HepG2 (cell line): ENCODE results near the gene NPAS2. TPM values are rescaled to one million over a fixed set of nuclear protein-coding genes. Genes with fewer than 3 reads are reported as not detected.

ENCODE experiments used
- BORCS8-MEF2B ChIP-seq: sonication (generic); formaldehyde crosslinking; IDR thresholded peaks from 2 replicates; pipeline ENCODE4 v1.8.0; 2022; ENCODE audit warnings: mild to moderate bottlenecking, missing genetic modification reagents
- DRAP1 ChIP-seq: IDR thresholded peaks from 2 replicates; pipeline ENCODE4 v1.6.1; 2016; ENCODE audit warnings: missing genetic modification reagents, missing compliant biosample characterization
- GATAD1 ChIP-seq: IDR thresholded peaks from 2 replicates; pipeline ENCODE4 v1.6.1; 2016; ENCODE audit warnings: missing genetic modification reagents, missing compliant biosample characterization
- IRF1 ChIP-seq: sonication (generic); formaldehyde crosslinking; IDR thresholded peaks from 2 replicates; pipeline ENCODE4 v1.4.0; 2020; ENCODE audit warnings: low read depth, mild to moderate bottlenecking, missing genetic modification reagents
- KDM2A ChIP-seq: sonication (generic); formaldehyde crosslinking; IDR thresholded peaks from 2 replicates; pipeline ENCODE4 v1.4.0; 2020; ENCODE audit warnings: low read depth, missing genetic modification reagents, borderline replicate concordance
- NR2F2 ChIP-seq: IDR thresholded peaks from 2 replicates; pipeline ENCODE4 v1.6.1; 2012; ENCODE audit warnings: low read depth, inconsistent platforms, borderline replicate concordance
- PAF1 ChIP-seq: IDR thresholded peaks from 2 replicates; pipeline ENCODE4 v1.6.1; 2016; ENCODE audit warnings: missing genetic modification reagents, missing compliant biosample characterization
- PAX8 ChIP-seq: sonication (generic); formaldehyde crosslinking; IDR thresholded peaks from 2 replicates; pipeline ENCODE4 v1.8.0; 2022; ENCODE audit warnings: mild to moderate bottlenecking, missing genetic modification reagents, borderline replicate concordance
- PAXIP1 ChIP-seq: sonication (generic); formaldehyde crosslinking; conservative IDR thresholded peaks from 2 replicates; pipeline ENCODE4 v1.4.0; 2020; ENCODE audit warnings: mild to moderate bottlenecking, missing genetic modification reagents, moderate library complexity
- POLR2A ChIP-seq, 2 experiments: IDR thresholded peaks; 2 replicates each; pipeline ENCODE4 v1.6.1; 2011; ENCODE audit warnings: low read depth in 2 of 2, low read length in 2 of 2, mild to moderate bottlenecking in 1 of 2, moderate library complexity in 1 of 2; ENCODE audit not compliant: insufficient read depth in 1 of 2
- POLR2AphosphoS2 ChIP-seq: IDR thresholded peaks from 2 replicates; pipeline ENCODE4 v1.6.1; 2011; ENCODE audit warnings: low read depth, low read length, improper control_type of control experiment
- SIX4 ChIP-seq: sonication (generic); formaldehyde crosslinking; IDR thresholded peaks from 2 replicates; pipeline ENCODE4 v1.4.0; 2020; ENCODE audit warnings: missing genetic modification reagents
- SOX13 ChIP-seq, 3 experiments: fragments of 450-650 bp in 1 of 3; sonication (generic) in 1 of 3; formaldehyde crosslinking in 1 of 3; IDR thresholded peaks in 2 of 3; conservative IDR thresholded peaks in 1 of 3; 2 replicates each; pipeline versions ENCODE4 v1.5.0 to v1.6.1; 2016 to 2020; ENCODE audit warnings: antibody characterized with exemption in 1 of 3, mild to moderate bottlenecking in 1 of 3, missing compliant biosample characterization in 1 of 3, missing genetic modification reagents in 1 of 3, moderate library complexity in 1 of 3
- ZBTB21 ChIP-seq: sonication (generic); formaldehyde crosslinking; IDR thresholded peaks from 2 replicates; pipeline ENCODE4 v1.4.0; 2020; ENCODE audit warnings: missing genetic modification reagents
- ZBTB26 ChIP-seq: IDR thresholded peaks from 2 replicates; pipeline ENCODE4 v1.6.1; 2016; ENCODE audit warnings: missing compliant biosample characterization, missing genetic modification reagents, borderline replicate concordance
- ZNF280D ChIP-seq: sonication (generic); formaldehyde crosslinking; IDR thresholded peaks from 2 replicates; pipeline ENCODE4 v1.5.1; 2020; ENCODE audit warnings: mild to moderate bottlenecking, missing genetic modification reagents
- ZNF33B ChIP-seq: sonication (generic); formaldehyde crosslinking; IDR thresholded peaks from 2 replicates; pipeline ENCODE4 v1.5.1; 2020; ENCODE audit warnings: mild to moderate bottlenecking, missing genetic modification reagents
- ZNF343 ChIP-seq: sonication (generic); formaldehyde crosslinking; IDR thresholded peaks from 2 replicates; pipeline ENCODE4 v1.4.0; 2020; ENCODE audit warnings: mild to moderate bottlenecking, missing genetic modification reagents
- polyA plus RNA-seq, 8 experiments: library from polyadenylated mRNA; depleted of rRNA in 3 of 8; stranded (reverse) in 7 of 8; unstranded in 1 of 8; fragments of >200 nt; fragmentation: Illumina TruSeq in 4 of 8; extraction: Trizol in 4 of 8; gene quantifications; 2 replicates each; pipeline versions ENCODE4 v1.2.1 to v1.2.3, GENCODE V29; 2011 to 2016; ENCODE audit warnings: low read depth in 4 of 8, missing spikeins in 1 of 8, mixed read lengths in 1 of 8; ENCODE audit not compliant: insufficient read depth in 1 of 8
- total RNA-seq, 5 experiments: library from RNA; depleted of rRNA; stranded (reverse); fragments of >200 nt; fragmentation: Illumina TruSeq; extraction: Trizol; gene quantifications; 2 replicates each; pipeline ENCODE4 v1.2.3, GENCODE V29; 2016; ENCODE audit warnings: low read depth in 1 of 5

Gene NPAS2
- total and polyA plus RNA-seq, 2 of the 13 experiments (the other 11 are each of a cell fraction or from before 2014, with no cell fraction given): 14.8 to 37.5 TPM

GRCh38 chr2:101003278-101003775, 183.4 kb downstream of the NPAS2 start (continued):
- 0 out of 2 replicates have a peak, but pooled peaks have one; percentile 5 for TF ChIP-seq PAXIP1 (CRISPR knock-in tag)
- no peak for TF ChIP-seq SIX4 (CRISPR knock-in tag)
- TF ChIP-seq ZBTB21: 0 out of 2 replicates have a peak, but pooled peaks have one; percentile 21
- TF ChIP-seq IRF1 (CRISPR knock-in tag): no peak
- TF ChIP-seq SOX13 (IDR thresholded peaks at IDR 0.05): no peak
- TF ChIP-seq SOX13 (CRISPR knock-in tag; conservative IDR thresholded peaks at IDR 0.05 in 1 of 2, IDR thresholded peaks at IDR 0.05 in 1 of 2): peak in 1 of 2 experiments; percentile 4; a peak in 1 of 4 replicates
- 0 out of 2 replicates have a peak, but pooled peaks have one; percentile 37 for TF ChIP-seq ZBTB26 (CRISPR knock-in tag)
- TF ChIP-seq PAX8 (CRISPR knock-in tag): no peak
- 0 out of 2 replicates have a peak, but pooled peaks have one; percentile 21 for TF ChIP-seq GATAD1 (CRISPR knock-in tag)
- 0 out of 2 replicates have a peak, but pooled peaks have one; percentile 36 for TF ChIP-seq BORCS8-MEF2B (CRISPR knock-in tag)
- 0 out of 2 replicates have a peak, but pooled peaks have one; percentile 62 for TF ChIP-seq ZNF33B (CRISPR knock-in tag)
- TF ChIP-seq POLR2A (IDR thresholded peaks at IDR 0.05; ENCODE audit: insufficient read depth in 1 of 2, low read depth in 2 of 2, low read length in 2 of 2): 0 out of 4 replicates have a peak, but pooled peaks of 1 of the 2 experiments have one; percentile 19
- peak; percentile 55; the same call in 1 of the 2 replicates for TF ChIP-seq POLR2AphosphoS2
- 0 out of 2 replicates have a peak, but pooled peaks have one; percentile 49 for TF ChIP-seq KDM2A
- peak; percentile 41; the same call in 1 of the 2 replicates for TF ChIP-seq NR2F2
- 0 out of 2 replicates have a peak, but pooled peaks have one; percentile 8 for TF ChIP-seq ZNF343 (CRISPR knock-in tag)
- 0 out of 2 replicates have a peak, but pooled peaks have one; percentile 33 for TF ChIP-seq PAF1 (CRISPR knock-in tag)
- TF ChIP-seq ZNF280D (CRISPR knock-in tag): peak; percentile 90
- TF ChIP-seq DRAP1: no peak
